GM21619 (cell line): ENCODE measurements around the gene ERI2.
"Not testable (repeated sequence)": the region's sequence is repeated elsewhere in the genome, so short reads cannot be mapped to it uniquely, and the experiment has no call there.

Experiments used
- ATAC-seq: cut with Tn5 transposase; IDR thresholded peaks from one replicate; pipeline ENCODE4 v1.9.1; 2021; ENCODE audit not compliant: unreplicated experiment

The ERI2 gene

DNA sequence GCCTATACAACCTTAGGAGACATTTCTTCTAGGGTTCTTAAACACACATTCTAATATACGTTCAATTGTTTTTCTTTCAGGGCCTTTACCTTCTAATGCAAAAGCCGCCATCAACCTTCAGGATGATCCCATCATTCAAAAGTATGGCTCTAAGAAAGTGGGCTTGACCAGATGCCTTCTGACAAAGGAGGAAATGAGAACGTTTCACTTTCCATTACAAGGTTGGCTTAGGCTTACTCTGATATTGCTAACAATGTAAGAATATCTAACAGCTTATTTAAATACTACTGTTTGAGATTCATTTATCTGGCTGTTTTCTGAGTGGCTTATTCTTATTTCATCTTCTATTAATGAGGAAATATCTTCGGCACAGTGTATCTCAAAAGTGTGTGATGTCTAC lies 15.4 kb upstream of the ERI2 start:
- ATAC-seq, result no peak

DNA sequence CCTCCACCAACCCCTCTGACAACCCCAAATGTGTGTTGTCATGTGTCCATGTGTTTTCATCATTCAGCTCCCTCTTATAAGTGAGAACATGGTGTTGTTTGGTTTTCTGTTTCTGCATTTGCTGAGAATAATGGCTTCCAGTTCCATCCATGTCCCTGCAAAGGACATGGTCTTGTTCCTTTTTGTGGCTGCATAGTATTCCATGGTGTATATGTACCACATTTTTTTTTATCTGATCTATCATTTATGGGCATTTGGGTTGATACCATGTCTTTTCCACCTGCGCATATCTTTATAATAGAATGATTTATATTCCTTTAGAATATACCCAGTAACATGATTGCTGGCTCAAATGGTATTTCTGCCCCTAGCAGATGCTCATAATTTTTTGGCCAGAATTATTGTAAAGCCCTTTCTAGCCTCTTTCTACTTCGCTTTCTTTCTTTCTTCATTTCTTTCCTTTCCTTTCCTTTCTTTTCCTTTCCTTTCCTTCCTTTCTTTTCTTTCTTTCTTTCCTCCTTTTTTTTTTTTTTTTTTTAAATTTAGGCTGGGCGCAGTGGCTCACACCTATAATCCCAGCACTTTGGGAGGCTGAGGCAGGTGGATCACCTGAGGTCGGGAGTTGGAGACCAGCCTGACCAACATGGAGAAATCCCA lies 12.8 kb upstream of the ERI2 start:
- ATAC-seq, result no peak

DNA sequence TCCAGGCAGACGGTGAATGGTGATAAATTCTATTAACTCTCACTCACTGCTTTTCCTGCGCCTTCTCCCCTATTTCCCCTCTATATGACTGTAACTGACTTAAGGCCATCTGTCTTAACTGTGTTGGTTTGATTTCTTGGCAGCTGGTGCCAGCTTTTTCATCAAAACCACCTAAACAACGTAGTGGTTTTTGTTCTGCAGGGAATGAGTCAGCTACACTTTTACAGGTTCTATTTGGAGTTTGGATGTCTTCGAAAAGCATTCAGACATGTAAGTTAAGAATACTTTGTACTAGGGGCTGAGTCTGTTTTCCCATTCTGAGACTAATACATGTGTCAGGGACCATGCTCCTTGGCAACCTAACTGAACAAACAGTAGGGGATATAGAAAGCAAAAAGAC lies 8.5 kb upstream of the ERI2 start:
- ATAC-seq, result no peak

DNA sequence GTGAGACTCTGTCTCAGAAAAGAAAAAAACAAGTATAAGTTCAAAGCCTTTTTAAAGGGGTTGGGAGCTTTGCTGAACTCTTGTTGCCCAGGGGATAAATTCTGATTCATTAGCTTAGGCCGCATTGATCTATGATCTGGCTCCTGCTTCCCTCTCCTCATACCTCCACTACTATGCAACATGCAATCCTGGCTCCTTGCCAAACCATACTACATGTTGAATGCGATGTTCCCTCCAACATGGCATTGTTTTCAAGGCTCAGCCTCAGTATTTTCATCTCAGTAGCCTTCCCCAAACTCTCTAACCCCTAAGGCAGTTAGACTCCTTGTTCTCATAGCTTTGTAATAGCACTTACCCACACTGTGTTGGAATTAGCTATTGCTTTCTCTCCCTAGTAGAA lies 6.2 kb upstream of the ERI2 start:
- no peak for ATAC-seq

DNA sequence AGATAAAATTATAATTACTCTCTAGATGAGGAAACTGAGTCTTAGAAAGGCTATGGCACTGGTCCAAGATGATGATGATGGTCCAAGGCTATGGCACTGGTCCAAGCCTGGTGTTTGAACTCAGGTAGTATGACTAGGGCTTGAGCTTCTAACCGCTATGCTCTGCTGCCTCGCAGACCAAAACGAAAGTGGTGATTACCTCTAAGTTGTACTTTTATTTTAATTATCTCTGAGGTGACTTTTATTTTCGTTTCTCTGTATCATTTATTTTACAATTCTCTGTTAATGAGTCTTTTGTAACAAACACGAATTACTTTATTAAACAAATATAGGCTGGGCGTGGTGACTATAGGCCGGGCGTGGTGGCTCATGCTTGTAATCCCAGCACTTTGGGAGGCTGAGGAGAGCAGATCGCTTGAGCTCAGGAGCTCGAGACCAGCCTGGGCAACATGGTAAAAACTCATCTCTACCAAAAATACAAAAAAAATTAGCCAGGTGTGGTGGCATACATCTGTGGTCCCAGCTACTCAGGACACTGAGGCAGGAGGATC lies 5.7 kb upstream of the ERI2 start:
- no peak for ATAC-seq

DNA sequence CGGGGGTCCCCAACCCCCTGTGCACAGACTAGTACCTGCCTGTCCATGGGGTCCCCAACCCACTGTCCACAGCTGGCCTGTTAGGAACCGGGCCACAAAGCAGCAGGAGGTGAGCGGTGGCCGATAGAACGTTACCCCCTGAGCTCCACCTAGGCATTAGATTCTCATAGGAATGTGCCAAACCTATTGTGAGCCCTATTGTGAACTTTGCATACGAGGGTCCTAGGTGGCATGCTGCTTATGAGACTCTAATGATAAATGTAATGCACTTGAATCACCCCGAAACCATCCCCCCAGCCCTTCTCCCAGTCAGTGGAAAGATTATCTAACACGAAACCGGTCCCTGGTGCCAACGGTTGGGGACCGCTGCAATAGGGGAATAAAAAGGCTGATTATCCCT lies 1.6 kb upstream of the ERI2 start:
- no peak for ATAC-seq

DNA sequence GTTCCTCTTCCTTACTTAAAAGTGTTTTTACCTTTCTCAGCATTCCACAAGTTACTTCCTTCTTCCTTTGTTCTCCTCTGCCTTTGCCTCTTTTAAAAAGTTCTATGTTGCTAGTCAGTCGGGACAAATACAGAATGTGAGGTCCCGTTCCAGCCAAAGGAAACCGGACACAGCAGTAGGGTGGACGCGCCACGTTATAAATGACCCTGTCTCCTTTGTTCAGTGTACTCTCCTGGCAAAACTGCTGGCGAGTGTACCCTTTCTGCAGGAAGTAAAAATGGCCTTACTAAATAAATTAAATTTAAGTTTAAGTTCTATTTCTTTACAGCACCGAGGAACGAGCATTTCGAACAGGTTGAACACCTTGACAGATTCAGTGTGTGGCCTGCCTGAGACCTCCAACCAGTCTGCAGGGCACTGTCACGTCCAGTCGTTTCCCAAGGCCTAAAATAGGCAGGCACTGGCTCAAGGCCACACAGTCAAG lies 546 bp downstream of the ERI2 start:
- ATAC-seq, result not testable (repeated sequence)

DNA sequence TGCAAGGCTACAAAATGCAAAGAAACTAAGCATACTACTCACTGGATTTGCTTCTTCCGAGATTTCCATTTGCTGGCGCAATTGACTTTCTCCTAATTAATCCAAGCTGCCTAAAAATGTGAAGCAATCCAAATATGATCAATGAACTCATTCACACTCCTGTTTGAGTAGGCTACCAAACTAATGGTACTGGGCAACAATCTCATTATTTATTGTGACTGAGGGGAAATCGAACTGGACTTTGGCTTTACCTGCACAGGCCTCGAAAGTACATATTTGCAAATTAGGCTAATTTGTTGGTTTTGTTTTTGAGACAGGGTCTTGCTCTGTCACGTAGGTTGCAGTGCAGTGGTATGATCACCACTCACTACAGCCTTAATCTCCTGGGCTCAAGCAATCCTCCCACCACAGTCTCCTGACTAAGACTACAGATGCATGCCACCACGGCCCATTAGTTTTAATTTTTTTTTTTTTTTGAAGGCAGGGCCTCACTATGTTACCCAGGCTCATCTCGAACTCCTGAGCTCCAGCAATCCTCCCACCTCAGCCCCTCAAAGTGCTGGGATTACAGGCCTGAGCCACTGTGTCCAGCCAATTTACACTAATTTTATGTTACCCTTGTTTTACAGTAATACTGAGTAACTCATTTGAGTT lies 2.6 kb downstream of the ERI2 start:
- no peak for ATAC-seq

DNA sequence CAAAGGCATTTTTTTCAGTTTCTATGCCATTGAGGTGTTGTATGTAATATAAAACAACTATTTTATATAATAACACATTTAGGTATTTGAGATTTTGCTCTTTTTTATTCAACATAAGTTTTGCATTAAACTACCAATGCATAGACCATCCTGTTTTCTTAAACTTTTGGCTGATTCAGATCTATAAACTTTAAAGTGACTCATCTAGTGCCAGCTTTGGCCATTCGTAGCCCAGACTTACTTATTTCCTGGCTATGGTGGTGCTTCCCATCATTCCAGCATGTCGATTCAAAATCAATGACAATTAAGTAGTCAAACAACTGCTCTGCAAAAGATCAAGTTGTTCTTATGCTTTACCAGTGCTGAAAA lies 3.1 kb downstream of the ERI2 start:
- ATAC-seq, result no peak

DNA sequence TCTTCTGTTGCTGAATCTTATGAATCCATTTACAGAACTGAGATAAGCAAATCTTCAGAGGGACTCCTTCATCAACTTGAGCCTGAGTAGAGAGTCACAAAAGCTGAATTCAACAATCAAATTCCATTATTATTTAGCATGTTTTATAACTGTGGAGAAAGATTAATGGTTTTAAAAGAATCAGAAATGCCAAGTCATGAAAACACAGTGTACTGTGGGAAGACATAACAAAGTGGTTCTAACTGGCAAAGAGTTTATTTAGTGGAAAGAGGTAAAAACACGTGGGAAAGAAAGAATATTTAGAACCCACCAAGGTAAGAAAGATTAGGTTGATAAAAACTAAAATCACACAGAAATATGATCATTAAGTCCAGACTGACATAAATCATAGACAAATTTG lies 5.0 kb downstream of the ERI2 start:
- no peak for ATAC-seq

DNA sequence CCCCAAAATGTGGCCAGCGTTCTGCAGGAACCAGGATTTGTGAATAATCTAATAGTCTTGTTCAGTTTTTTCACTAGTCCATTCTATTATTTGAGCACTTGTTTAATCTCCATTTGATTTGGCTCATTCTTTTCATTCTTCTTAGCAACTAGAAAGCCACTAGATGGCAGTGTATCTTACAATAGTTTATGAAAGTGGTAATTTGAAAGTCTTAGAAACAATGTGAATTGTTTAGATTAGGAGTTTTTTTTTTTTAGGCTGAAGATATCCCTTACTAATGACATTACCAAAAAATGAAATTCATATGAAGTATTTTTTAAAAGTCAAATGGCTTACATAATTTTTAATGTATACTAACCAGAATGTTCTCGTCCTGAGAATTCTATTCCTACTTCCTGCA lies 6.7 kb downstream of the ERI2 start:
- no peak for ATAC-seq

DNA sequence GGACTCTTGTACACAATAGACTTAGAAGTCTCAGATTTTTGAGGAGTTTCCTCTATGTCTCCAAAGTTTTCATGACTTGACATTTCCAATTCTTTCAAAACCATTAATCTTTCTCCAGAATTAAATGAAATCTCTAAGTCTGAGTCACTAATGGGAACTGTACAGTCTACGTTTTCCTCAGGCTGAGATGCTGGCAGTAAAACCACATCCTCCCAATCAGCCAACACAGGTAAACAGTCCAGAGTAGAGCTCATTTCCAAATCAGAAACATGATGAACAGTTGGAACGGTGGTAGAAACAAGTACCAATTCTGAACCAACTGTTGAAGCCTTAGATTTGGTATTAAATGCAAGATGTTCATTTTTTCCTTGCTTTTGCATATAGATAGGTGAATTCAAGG lies 7.9 kb downstream of the ERI2 start:
- no peak for ATAC-seq

DNA sequence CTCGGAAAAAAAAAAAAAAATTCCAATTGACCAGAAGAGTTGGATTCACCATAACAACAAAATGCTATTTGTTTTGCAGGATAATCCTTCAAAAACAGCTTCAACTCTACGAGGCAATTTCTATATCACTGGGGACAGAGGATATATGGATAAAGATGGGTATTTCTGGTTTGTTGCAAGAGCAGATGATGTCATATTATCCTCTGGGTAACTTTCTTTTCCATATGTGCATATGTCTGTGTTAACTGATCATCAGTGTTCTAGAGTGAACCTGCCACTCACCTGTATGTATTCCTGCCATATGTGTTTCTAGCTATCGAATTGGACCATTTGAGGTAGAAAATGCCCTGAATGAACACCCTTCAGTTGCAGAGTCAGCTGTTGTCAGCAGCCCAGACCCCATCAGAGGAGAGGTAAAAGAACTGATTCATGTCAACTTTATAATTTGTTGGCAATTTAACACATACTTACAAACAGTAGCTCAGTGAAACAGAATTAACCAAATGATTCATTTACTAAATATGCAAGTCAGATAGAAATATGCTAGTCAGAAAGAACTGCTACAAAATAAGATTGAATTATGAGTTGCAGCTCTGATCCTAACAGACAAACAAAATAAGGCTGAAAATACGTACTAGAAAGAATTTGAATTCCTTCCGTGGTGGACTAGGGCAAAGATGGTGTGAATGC lies 14.2 kb downstream of the ERI2 start:
- no peak for ATAC-seq

DNA sequence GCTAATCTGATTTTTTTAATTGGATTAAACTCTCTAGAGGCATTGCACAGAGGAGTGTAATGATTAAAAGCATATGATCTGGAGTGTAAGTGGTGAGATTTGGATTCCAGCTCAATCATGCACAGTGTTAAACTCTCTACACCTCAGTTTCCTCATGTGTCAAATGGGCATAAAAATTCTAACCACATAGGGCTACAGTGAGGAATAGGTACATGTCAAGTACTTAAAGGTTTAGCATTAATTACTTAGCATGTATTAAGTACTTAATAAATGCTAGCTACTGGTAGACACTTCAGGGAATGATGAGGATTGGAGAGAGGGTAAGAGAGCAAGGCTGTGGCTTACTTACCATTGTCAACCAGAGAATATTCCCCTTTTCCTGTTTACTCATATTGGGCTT lies 17.1 kb downstream of the ERI2 start:
- no peak for ATAC-seq

DNA sequence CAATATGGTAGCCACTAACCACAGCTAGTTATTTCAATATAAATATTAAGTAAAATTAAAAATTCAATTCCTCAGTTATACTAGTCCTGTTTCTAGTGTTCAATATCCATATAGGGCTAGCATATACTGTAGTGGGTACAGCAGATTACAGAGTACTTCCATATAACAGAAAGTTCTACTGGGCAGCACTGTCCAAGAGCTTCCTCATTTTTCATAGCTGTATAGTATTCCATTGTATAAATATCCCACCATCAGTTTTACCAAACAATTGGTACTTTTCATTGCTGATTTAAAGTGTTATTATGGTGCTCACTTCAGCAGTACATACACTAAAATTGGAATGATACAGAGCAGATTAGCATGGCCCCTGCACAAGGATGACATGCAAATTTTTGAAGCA lies 22.1 kb downstream of the ERI2 start:
- no peak for ATAC-seq

DNA sequence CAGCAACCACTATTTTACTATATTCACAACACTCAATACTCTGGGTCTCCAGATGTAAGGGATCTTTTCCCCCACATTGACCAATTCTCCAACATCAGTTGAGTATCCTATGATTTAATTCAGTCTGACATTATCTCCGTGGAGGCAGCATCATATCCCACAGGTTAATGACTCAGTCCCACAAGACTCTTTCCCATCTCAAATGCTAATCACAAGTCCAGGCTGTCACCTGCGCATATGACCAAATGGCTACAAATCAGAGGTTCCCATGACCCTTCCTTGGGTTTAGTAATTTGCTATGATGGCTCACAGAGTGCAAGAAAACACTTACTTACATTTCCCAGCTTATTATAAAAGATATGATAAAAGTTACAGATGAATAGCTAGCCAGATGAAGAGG lies 23.8 kb downstream of the ERI2 start:
- no peak for ATAC-seq

DNA sequence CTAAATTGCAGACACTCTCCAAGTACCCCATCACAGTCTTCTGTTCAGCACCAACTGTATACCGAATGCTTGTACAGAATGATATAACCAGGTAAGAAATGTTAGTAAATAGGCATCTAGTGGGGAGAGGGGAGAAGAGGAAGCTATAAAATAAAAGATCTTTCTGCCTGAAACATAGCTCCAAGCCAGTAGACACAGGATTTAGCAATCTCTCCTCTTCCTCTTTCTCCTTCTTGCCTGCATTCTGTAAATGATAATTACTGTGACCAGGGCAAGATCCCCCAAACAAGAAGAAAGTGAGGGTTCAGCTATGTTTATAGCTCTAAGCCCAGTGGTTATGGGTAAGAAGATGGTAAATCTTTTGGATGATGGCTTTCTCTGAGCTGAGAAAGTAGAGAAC lies 24.6 kb downstream of the ERI2 start:
- no peak for ATAC-seq

DNA sequence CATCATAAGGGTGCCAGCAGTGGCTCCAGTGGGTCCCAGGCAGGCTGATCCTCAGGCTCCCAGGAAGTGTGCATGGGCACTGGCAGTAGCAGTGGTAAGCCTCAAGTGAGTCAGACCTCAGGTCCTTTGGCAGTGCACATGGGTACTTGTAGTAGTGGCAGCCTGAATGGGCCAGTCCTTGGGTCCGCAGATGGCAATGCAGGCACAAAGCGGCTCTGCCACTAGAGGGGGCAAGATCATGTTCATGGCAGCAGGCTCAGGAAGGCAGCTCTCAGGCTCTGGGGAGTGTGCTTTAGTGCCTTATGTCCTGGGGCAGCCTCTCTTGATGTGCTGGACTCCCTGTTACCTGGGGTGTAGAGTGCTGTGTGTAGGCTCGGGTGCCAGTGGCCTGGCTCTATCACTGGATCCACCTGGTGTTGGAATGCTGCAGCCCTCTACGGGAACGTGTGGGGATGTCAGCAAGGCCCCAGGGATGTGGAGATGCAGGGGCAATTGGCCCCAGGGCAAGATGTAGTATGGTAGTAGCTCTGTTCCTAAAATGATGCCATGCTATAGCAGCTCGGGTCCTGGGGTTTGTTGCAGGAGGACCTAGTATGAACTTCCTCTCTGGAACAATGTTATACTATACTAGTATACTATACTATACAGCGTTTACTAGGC lies 31.4 kb downstream of the ERI2 start:
- ATAC-seq, result no peak

DNA sequence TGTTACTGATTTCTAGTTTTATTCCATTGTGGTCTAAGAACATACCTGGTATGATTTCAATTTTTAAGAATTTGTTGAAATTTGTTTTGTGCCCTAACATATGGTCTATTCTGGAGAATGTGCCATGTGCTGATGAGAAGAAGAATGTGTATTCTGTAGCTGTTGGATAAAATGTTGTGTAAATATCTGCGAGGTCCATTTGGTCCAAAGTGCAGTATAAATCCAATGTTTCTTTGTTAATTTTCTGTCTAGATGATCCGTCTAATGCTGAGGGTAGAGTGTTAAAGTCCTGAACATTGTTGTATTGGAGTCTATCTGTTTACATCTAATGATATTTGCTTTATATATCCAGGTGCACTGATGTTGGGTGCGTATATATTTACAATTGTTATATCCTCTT lies 32.6 kb downstream of the ERI2 start:
- ATAC-seq, result no peak

DNA sequence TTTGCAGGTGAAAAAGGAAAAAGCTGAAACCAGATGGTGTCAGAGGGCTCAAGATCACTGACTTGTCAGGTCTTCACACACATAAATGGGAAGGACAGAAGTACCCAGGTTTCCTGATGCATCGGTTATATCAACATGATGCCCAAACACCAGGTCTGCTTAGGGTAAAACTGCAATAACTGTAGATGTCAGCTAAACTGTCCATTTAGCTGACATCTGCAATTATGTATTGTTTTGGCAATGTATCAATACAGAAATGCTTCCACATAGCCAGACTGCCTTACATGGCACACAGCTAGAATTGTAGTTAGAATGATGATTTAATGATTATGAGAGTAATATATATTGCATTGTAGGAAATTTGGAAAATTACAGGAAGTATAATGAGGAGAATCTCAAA lies 37.5 kb downstream of the ERI2 start:
- no peak for ATAC-seq

DNA sequence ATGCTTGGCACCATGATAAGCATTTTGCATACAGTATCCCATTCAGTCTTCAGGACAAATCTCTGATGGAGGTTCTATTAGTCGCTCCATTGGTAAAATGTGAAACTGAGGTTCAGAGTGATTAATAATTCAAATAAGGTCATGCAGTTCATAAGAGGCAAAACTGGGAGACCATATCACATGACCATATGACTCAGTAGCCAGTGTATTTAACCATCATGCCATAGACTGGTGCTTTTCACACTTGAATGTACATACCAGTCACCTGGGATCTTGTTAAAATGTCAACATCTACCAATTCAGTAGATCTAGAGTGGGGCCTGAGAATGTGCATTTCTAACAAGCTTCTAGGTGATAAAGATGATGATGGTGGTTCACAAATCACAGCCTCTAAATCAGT lies 38.2 kb downstream of the ERI2 start:
- ATAC-seq, result no peak

DNA sequence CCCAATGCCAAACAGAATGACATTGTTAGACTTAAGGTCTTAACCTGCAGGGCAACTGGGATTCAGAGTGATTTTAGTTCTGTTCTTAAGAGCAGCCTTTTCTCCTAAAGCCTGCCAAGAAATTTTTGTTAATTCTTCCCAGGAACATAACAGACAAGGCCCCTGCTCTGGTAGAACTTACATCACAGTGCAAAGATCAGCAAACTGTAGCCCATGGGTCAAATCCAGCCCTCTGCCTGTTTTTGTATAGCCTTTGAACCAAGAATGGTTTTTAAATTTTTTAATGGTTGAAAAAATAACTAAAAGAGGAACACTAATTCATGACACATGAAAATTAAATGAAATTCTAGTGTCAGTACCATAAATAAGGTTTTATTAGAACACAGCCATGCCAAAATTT lies 38.7 kb downstream of the ERI2 start:
- ATAC-seq, result no peak
